Measurements from ENCODE around the gene AOAH.

The AOAH gene

DNA sequence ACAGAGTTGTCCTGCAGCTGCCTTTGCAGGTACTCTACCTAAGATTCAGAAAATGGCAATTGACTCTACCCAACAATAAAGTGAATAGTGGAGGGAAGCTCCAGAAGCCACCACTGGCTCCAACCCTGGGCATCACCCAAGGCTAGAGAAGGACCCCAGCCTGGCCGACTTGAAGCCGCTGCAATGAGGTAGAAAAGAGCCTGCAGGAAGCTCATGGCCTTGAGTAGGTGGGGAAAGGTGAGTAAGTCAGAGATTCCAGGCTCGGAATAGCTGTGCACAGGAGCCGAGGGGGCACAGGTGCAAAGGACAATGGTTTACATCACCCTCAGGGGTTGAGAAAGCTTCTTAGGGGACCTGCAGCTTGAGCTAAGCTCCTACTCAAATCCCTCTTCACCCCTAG is 83.6 kb downstream of the AOAH start:
- H3K9ac ChIP-seq (ENCODE audit: low read depth, low read length) = no peak overlapping the region
- H3K4me3 ChIP-seq (ENCODE audit: low read length) = no peak overlapping the region
- H3K27me3 ChIP-seq (ENCODE audit: control insufficient read depth, insufficient read depth, low read length) = peaks cover 7% of the 10 kb centered on the region
- H3K4me1 ChIP-seq (ENCODE audit: control insufficient read depth, insufficient read depth, low read length) = peaks cover 9% of the 10 kb centered on the region
- H3K4me2 ChIP-seq (ENCODE audit: low read length) = no peak overlapping the region
- no peaks in the 10 kb centered on the region for H3K36me3 ChIP-seq (ENCODE audit: insufficient read depth, low read length)
- no peaks in the 10 kb centered on the region for H3K9me3 ChIP-seq (replicated peaks; ENCODE audit: low read length)

DNA sequence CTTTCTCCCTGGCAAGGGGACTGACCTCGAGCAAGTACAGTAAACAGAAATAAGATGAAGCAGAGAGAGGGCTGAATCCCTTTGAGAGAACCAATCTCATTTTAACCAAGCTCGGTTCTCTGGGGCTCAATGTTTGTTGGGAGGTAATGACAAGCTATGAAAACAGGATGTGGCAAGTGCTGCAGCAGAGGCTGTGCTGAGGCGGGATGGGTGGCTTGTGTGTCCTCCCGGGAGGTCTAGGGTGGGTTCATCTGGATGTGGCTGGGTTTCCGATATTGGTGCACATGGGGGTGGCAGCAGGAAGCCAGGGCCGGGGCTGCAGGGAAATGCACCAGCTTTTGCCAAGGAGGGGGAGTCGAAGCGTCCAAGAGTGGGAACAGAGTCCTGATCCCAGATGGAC is 84.5 kb downstream of the AOAH start:
- H3K4me1 ChIP-seq (ENCODE audit: control insufficient read depth, insufficient read depth, low read length) = peaks cover under 1% of the 10 kb centered on the region

DNA sequence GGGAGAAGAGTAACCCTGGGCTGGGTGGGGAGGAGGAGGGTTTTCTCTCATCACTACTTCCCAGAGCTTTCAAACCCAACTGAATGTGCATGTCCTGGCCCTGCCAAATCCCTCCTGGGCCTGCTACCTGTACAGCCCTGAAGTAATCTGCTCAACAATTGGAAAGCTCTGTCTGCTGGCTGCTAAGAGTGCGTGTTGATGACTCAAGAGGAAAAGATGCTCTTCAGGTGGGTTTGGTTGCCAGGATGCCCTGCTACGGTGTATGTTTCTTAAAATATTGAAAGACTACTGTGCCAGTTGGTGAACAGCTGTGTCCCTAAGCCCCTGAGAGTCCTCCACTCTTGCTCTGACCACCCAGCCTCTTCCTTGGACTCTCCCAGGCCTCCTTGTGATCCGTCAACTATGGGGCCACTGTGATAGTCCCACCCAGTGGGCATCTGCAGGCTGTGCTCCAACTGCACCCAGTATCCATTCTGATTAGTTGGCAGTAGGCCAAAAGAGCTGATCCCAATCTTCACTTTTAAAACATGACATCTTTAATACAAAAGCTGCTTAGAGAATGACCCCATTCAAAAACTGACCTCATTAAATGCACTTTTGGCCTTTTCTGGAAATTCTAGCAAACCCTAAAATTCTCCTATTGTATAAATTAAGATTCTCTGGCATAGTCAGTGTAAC is 85.6 kb downstream of the AOAH start:
- no peaks in the 10 kb centered on the region for H3K9me3 ChIP-seq (replicated peaks; ENCODE audit: low read length)
- H3K9ac ChIP-seq (ENCODE audit: low read depth, low read length) = no peak overlapping the region
- no peak overlapping the region for H3K4me2 ChIP-seq (ENCODE audit: low read length)
- peaks cover 7% of the 10 kb centered on the region for H3K27me3 ChIP-seq (ENCODE audit: control insufficient read depth, insufficient read depth, low read length)
- H3K4me1 ChIP-seq (ENCODE audit: control insufficient read depth, insufficient read depth, low read length) = no peaks in the 10 kb centered on the region
- no peaks in the 10 kb centered on the region for H3K36me3 ChIP-seq (ENCODE audit: insufficient read depth, low read length)
- no peak overlapping the region for H3K4me3 ChIP-seq (ENCODE audit: low read length)

More for the DNA sequence above, 84.5 kb downstream of the AOAH start:
- Histone ChIP-seq H3K27me3 (ENCODE audit: control insufficient read depth, insufficient read depth, low read length) (peaks cover 7% of the 10 kb centered on the region), H3K9me3 (replicated peaks; ENCODE audit: low read length) (no peaks in the 10 kb centered on the region), H3K36me3 (ENCODE audit: insufficient read depth, low read length) (no peaks in the 10 kb centered on the region), H3K9ac (ENCODE audit: low read depth, low read length) (no peak overlapping the region), H3K4me2 (ENCODE audit: low read length) (no peak overlapping the region), H3K4me3 (ENCODE audit: low read length) (no peak overlapping the region)

DNA sequence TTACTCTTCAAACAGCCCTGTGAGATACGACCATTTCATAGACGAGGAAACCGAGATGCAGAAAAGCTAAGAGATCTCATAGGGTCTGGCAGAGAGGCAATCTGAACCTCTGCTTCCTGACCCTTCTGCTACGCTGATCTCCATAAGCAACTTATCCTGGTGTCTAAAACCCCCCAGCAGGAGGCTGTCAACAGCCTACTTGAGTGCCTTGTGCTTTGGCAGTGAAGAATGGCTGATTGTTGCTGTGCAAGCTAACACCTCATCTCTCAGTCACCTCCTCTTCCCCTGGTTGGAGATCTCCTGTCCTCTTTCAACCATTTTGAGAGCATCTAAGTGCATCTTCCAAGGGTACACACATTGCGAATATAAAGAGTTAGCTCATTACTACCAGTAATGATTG is 86.2 kb downstream of the AOAH start:
- H3K36me3 ChIP-seq (ENCODE audit: insufficient read depth, low read length) = no peaks in the 10 kb centered on the region
- H3K9me3 ChIP-seq (replicated peaks; ENCODE audit: low read length) = no peaks in the 10 kb centered on the region
- no peak overlapping the region for H3K9ac ChIP-seq (ENCODE audit: low read depth, low read length)
- H3K4me3 ChIP-seq (ENCODE audit: low read length) = no peak overlapping the region
- peaks cover 12% of the 10 kb centered on the region for H3K27me3 ChIP-seq (ENCODE audit: control insufficient read depth, insufficient read depth, low read length)
- no peaks in the 10 kb centered on the region for H3K4me1 ChIP-seq (ENCODE audit: control insufficient read depth, insufficient read depth, low read length)
- no peak overlapping the region for H3K4me2 ChIP-seq (ENCODE audit: low read length)

DNA sequence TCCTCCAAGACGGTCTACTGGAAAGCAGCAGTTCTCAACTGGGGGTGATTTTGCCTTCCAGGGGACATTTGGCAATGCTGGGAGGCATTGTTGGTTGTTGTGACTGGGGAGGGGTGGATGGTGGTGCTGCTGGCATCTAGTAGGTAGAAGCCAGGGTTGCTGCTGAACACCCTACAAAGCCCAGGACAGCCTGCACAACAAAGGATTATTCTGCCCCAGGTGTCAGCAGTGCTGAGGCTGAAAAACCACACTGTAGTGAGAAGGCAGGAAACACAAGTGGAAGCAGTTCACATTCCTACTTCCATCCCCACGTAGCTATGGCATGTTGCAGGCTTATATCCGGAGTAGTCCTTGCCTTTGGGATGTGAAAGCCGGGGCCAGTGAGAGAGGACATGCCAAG is 86.9 kb downstream of the AOAH start:
- H3K27me3 ChIP-seq (ENCODE audit: control insufficient read depth, insufficient read depth, low read length) = peaks cover 18% of the 10 kb centered on the region
- H3K4me1 ChIP-seq (ENCODE audit: control insufficient read depth, insufficient read depth, low read length) = no peaks in the 10 kb centered on the region
- H3K4me3 ChIP-seq (ENCODE audit: low read length) = no peak overlapping the region
- no peaks in the 10 kb centered on the region for H3K36me3 ChIP-seq (ENCODE audit: insufficient read depth, low read length)
- no peak overlapping the region for H3K4me2 ChIP-seq (ENCODE audit: low read length)
- no peak overlapping the region for H3K9ac ChIP-seq (ENCODE audit: low read depth, low read length)
- H3K9me3 ChIP-seq (replicated peaks; ENCODE audit: low read length) = no peaks in the 10 kb centered on the region

- H3K36me3 ChIP-seq (ENCODE audit: insufficient read depth, low read length) = no peaks in the 10 kb centered on the region
- no peak overlapping the region for H3K4me2 ChIP-seq (ENCODE audit: low read length)
- H3K9ac ChIP-seq (ENCODE audit: low read depth, low read length) = no peak overlapping the region
- H3K4me3 ChIP-seq (ENCODE audit: low read length) = no peak overlapping the region
- no peaks in the 10 kb centered on the region for H3K4me1 ChIP-seq (ENCODE audit: control insufficient read depth, insufficient read depth, low read length)
- H3K27me3 ChIP-seq (ENCODE audit: control insufficient read depth, insufficient read depth, low read length) = peaks cover 30% of the 10 kb centered on the region
- no peaks in the 10 kb centered on the region for H3K9me3 ChIP-seq (replicated peaks; ENCODE audit: low read length)
Measured at GRCh38 chr7:36636126-36636525, 88.2 kb downstream of the AOAH start.

GRCh38 chr7:36635091-36635490 is 89.2 kb downstream of the AOAH start:
- Histone ChIP-seq H3K4me3 (ENCODE audit: low read length) (no peak overlapping the region), H3K27me3 (ENCODE audit: control insufficient read depth, insufficient read depth, low read length) (peaks cover 30% of the 10 kb centered on the region), H3K36me3 (ENCODE audit: insufficient read depth, low read length) (no peaks in the 10 kb centered on the region), H3K4me2 (ENCODE audit: low read length) (no peak overlapping the region), H3K9me3 (replicated peaks; ENCODE audit: low read length) (no peaks in the 10 kb centered on the region), H3K9ac (ENCODE audit: low read depth, low read length) (no peak overlapping the region), H3K4me1 (ENCODE audit: control insufficient read depth, insufficient read depth, low read length) (no peaks in the 10 kb centered on the region)

GRCh38 chr7:36633377-36633776 is 90.9 kb downstream of the AOAH start:
- Histone ChIP-seq H3K36me3 (ENCODE audit: insufficient read depth, low read length) (no peaks in the 10 kb centered on the region), H3K9ac (ENCODE audit: low read depth, low read length) (no peak overlapping the region), H3K9me3 (replicated peaks; ENCODE audit: low read length) (no peaks in the 10 kb centered on the region), H3K4me2 (ENCODE audit: low read length) (no peak overlapping the region), H3K4me1 (ENCODE audit: control insufficient read depth, insufficient read depth, low read length) (no peaks in the 10 kb centered on the region), H3K4me3 (ENCODE audit: low read length) (no peak overlapping the region), H3K27me3 (ENCODE audit: control insufficient read depth, insufficient read depth, low read length) (peaks cover 46% of the 10 kb centered on the region)

DNA sequence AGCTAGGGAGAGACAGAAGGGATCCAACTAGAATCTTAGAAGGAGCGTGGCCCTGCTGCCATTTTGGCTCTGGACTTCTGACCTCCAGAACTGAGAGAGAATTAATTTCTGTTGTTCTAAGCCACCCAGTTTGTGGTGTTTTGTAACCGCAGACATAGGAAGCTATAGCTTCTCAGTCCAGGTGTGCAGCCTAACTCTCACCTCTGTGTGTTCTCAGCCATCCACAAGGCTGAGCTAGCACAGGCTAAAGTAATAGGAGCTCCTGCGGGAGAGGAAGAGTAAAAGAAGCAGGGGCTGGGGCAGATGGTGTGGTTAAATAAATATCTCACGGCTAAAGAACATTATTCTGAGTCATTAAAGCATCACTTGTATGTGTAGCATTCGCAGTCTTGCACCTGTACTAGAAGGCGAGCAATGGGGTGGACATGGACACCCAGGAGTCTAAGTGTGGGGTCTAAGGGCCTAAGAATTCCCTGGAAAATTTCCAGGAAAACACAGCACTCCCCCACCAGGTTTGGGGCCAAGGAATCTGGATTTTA is 94.1 kb downstream of the AOAH start:
- H3K4me2 ChIP-seq (ENCODE audit: low read length) = no peak overlapping the region
- peaks cover 56% of the 10 kb centered on the region for H3K27me3 ChIP-seq (ENCODE audit: control insufficient read depth, insufficient read depth, low read length)
- no peaks in the 10 kb centered on the region for H3K4me1 ChIP-seq (ENCODE audit: control insufficient read depth, insufficient read depth, low read length)
- H3K36me3 ChIP-seq (ENCODE audit: insufficient read depth, low read length) = no peaks in the 10 kb centered on the region
- H3K4me3 ChIP-seq (ENCODE audit: low read length) = no peak overlapping the region
- no peaks in the 10 kb centered on the region for H3K9me3 ChIP-seq (replicated peaks; ENCODE audit: low read length)
- no peak overlapping the region for H3K9ac ChIP-seq (ENCODE audit: low read depth, low read length)

- no peaks in the 10 kb centered on the region for H3K9me3 ChIP-seq (replicated peaks; ENCODE audit: low read length)
- no peak overlapping the region for H3K9ac ChIP-seq (ENCODE audit: low read depth, low read length)
- no peaks in the 10 kb centered on the region for H3K4me1 ChIP-seq (ENCODE audit: control insufficient read depth, insufficient read depth, low read length)
- H3K27me3 ChIP-seq (ENCODE audit: control insufficient read depth, insufficient read depth, low read length) = peaks cover 56% of the 10 kb centered on the region
- H3K4me2 ChIP-seq (ENCODE audit: low read length) = no peak overlapping the region
- no peak overlapping the region for H3K4me3 ChIP-seq (ENCODE audit: low read length)
- H3K36me3 ChIP-seq (ENCODE audit: insufficient read depth, low read length) = no peaks in the 10 kb centered on the region
Measured at GRCh38 chr7:36629351-36629750, 94.9 kb downstream of the AOAH start.

- H3K4me1 ChIP-seq (ENCODE audit: control insufficient read depth, insufficient read depth, low read length) = no peaks in the 10 kb centered on the region
- no peak overlapping the region for H3K4me3 ChIP-seq (ENCODE audit: low read length)
- H3K27me3 ChIP-seq (ENCODE audit: control insufficient read depth, insufficient read depth, low read length) = peaks cover 51% of the 10 kb centered on the region
- no peak overlapping the region for H3K4me2 ChIP-seq (ENCODE audit: low read length)
- H3K36me3 ChIP-seq (ENCODE audit: insufficient read depth, low read length) = no peaks in the 10 kb centered on the region
- no peaks in the 10 kb centered on the region for H3K9me3 ChIP-seq (replicated peaks; ENCODE audit: low read length)
- H3K9ac ChIP-seq (ENCODE audit: low read depth, low read length) = no peak overlapping the region
Measured at GRCh38 chr7:36627836-36628235, 96.5 kb downstream of the AOAH start.

DNA sequence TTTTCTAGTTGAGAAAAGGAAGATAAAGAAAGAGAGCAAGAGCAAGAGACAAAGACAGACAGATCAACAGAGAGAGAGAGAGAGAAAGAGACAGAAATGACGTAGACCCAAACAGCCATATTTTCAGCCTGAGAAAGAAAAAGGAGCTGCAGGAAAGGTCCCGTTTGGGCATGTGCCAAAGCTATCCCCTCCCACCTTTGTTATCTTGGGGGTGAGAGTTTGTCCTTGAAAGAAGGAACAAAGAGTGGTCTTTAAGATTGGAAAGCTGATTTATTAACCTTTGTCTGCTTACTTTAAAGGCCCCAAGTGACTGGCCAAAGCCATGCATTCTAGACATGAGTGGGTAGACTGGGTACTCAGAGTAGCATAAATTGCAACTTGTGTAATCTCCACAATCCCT is 98.2 kb downstream of the AOAH start:
- H3K4me2 ChIP-seq (ENCODE audit: low read length) = no peak overlapping the region
- no peaks in the 10 kb centered on the region for H3K4me1 ChIP-seq (ENCODE audit: control insufficient read depth, insufficient read depth, low read length)
- H3K27me3 ChIP-seq (ENCODE audit: control insufficient read depth, insufficient read depth, low read length) = peaks cover 36% of the 10 kb centered on the region
- H3K9me3 ChIP-seq (replicated peaks; ENCODE audit: low read length) = no peaks in the 10 kb centered on the region
- no peak overlapping the region for H3K9ac ChIP-seq (ENCODE audit: low read depth, low read length)
- no peak overlapping the region for H3K4me3 ChIP-seq (ENCODE audit: low read length)
- no peaks in the 10 kb centered on the region for H3K36me3 ChIP-seq (ENCODE audit: insufficient read depth, low read length)

All from skeletal muscle satellite cell (primary cell).